Measurements from ENCODE around the gene KRTAP22-1.

Gene KRTAP22-1

DNA sequence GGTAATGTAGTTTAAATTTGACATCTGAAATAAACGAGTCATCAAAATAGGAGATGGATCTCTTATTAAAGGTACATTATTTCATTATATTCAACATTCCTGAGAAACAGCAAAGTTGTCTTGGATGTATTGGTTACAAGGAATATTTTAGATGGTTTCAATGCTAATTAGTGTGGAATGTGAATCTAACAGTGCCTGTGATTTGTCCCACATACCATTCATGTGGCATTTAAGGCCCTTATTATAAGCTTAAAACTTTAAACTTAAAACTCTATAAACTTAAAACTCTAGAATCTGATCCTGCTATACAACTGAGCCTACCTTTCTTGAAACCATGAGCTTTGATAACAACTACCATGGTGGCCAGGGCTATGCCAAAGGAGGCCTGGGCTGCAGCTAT is at the start of gene KRTAP22-1:
Gene KRTAP22-1 (plus strand): TSS at position 301 of the 400 bp plus-strand sequence.
- no peak for DNase-seq

DNA sequence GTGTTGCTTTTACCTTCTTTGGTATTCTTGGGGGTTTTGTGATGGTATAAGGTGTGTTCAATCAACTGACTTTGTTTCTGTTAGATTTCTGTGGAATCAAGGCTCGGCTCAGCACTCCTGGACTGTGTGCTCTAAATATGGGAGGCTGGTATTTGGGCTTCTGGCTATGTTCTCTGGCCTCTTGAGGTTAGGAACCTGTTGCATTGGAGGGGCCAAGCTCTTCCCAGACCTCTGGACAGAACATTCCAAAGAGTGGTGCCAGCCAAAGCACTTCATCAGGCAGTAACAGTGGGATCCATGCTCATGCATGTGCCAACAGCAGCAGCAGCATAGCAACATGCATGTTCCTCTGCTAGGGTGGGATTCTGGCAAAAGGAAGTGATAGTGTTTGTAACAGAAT is 48.1 kb upstream of the KRTAP22-1 start:
- no peak for DNase-seq

DNA sequence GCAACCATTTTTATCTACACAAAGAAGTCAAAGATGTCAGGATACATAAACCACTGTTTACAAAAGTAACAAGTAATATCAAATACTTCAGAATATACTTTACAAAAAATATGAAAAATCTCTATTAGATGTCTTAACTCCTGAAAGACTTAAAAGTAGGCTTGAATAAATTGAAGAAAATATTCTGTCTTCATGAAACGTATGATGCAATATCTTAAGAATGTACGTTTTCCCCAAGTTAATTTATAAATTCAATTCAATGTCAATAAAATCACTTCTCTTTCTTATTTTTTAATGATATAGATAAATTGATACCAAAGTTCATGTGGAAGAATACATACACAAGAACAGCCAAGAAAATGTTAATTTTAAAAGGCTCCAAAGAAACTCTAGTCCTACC is 45.8 kb upstream of the KRTAP22-1 start:
- no peak for DNase-seq

DNA sequence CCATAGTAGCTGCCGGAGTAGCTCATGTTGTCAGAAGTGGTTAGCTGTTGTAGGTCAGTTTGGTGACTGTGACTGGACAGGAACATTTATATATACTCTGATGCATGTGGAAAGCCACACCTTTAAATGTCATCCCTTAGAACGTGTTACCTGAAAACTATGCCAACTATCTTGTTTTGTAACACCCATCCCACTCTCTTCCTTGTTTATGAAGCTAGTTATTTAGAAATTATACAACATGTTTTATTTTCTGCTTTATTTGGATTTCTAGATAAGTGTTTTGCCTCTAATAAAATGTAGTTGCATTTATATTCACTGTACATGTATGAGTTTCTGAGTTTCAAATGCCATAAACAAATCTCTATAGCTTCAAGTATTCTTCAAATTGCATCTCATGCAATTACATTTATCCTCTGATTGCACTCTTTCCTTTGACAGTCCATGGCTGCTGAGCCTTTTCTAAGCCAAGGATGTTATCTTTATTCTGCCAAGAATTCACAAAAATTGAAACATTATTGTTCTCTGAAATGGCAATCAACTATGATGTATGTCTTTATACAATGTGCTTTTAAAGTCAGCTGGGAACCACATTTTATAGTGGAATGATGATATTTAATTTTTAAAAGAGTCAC is 39.5 kb upstream of the KRTAP22-1 start, which contains the start of gene KRTAP19-7:
Gene KRTAP19-7 (minus strand): TSS at position 51 of the 632 bp plus-strand sequence. CDS start 25 bp downstream, at position 26.
- no peak for DNase-seq

DNA sequence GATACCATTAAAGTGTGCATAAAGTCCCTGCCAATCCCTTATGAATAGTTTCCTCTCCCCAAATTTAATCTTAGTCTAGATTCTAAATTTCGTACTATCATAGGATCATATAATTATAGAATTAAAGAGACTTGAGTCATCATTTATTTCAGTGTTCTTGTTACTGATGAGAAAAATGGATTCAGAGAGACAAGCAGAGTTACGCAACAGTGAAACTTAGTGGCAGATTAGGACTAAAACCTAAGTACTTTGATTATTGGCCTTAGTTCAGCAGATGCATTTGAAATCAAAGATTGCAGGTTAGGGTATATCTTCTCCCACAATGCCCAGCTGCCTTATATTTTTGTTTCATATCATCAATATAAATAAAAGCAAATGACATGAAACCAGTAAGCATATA is 38.9 kb upstream of the KRTAP22-1 start:
- DNase-seq, result no peak

DNA sequence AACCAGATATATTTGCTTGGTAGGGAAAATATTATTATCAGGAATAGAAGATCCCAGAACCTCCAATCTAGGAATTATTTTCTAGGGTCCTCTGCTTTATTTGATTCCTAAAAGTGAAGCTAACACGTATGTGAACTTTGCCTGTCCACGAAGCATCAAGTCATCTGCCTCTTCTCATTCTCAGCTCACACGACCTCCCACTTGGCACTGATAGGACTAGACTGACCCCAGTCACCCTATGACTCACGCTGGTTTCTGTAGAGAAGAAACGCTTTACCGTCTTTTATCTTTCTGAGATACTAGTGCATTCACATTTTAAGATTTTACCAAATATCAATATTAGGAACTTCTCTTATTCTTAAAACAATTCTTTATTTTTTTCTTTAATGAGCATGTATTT is 37.8 kb upstream of the KRTAP22-1 start:
- DNase-seq, result no peak

DNA sequence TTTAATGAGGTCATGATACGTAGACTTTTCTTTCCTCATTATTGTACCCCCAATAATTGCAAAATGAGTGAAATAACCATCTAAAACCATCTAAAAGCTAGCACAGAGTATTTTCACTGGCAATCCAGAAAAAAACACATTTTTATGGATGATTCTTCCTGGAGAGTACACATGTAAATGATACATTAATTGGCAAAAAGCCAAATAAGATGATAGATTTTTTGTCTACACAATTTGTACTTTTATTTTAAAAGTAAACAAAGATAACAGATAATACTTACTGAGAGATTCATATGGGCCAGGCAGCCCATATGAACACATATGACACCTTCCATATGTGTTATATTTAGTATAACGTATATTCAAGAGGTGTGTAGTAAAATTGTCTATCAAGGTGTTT is 37.3 kb upstream of the KRTAP22-1 start:
- DNase-seq, result no peak

DNA sequence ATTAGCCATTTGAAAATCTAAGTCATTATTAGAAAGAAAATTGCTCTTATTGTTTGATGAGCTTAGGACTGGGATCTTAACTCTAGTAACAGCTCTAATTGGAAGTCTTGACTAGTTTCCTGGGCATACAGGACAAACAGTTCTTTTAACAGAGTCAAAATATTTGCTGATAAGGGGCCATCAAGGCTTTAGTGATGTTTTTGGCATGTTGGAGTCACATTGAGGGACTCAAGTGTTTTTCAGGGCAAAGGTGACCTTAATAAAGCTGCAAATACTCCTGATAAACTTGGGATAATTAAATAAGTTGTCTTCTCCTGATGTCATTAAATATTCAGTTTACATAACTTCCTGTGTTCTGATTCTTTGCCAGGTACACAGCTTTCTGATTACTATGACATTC is 33.3 kb upstream of the KRTAP22-1 start:
- DNase-seq, result no peak

DNA sequence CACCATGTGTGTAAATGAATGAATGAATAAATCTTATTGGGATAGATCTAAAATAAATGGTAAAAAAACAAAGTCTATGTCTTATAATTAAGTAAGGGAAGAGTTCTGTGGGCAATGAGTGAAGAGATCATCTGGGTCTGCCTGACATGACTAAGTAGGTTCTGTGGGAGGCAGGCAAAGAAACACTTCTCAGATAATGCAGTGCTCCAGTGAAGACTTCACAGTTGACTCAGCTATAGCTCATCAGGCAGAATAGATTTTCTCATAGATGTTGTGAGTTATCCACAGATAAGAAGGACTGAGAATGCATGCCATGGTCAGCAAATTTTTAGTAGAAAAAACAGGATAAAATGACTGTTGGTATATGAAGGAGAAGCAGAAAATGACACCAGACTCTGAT is 23.1 kb upstream of the KRTAP22-1 start:
- DNase-seq, result no peak

DNA sequence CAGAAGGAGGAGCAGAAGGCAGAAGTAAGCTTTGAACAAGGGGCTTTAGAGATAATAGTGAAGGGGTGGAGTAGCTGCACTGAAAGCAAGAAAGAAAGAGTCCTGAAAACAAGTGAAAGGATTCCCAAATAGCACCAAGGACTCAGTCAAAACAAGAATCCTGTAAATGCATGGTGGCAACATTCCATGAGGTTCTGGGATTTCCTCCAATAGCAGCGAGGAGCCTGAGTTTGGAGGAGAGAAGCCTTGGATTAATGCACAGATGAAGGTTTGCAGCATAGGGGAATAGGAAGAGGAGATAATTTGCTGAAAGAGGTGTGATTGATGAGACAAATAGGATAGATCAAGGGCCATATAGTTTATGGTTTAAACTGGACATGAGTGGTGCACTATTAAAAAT is 21.5 kb upstream of the KRTAP22-1 start:
- DNase-seq, result no peak

DNA sequence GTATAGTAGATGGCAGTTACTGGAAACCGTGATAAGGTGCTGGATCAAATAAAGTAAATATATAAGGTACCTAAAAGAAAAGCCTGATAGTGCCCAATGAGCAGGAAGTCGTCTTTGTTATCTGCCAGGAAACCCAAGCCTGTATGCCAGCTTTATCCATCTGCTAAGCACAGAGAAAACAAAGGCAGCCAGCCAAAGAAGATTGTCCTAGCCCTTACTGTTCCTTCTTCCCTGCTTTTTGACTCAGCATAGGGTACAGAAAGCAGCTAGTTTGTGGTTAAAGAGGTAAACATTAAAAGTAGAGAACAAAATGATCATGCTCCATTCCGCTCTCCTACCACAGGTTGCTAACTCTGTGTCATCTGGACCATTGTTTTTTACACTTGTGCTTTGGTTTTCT is 20.8 kb upstream of the KRTAP22-1 start:
- DNase-seq, result no peak

DNA sequence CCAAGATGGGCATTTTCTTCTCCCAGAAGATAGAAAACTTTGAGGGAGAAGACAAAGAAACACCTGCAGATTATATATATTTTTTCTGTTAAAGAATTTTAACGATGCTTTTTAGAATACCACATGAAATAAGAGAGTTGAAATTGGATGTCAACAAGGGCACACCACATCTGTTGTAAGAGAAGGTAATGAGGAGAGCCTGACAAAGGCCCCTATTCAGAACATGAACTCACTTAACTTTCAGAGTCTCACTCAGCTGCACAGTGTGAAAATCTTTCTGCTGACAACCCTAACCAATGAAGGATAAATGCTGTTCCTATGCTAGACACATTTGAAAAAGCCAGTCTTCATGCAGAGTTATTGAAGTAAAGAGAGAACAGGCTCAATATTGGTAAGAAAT is 18.0 kb upstream of the KRTAP22-1 start:
- DNase-seq, result no peak

DNA sequence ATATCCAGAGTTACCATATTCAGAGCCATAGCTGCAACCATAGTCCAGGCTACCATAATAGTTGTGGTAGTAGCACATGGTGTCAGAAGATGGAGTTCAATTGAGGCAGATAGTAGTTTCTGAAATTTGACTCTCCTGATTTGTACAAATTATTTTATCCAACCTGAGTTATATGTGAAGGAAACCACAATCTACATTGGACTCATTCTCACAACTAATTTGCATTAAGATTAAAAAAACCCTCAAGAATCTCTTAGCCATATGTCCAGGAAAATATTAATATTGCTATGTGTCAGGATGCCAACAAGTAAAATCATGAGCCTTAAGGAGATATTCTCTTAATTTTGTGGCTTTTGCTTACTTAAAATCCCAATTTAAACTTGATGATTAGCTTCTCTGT is 10.6 kb upstream of the KRTAP22-1 start, which contains the start of gene KRTAP22-2:
Gene KRTAP22-2 (minus strand): TSS at position 101 of the 400 bp plus-strand sequence.
- no peak for DNase-seq

DNA sequence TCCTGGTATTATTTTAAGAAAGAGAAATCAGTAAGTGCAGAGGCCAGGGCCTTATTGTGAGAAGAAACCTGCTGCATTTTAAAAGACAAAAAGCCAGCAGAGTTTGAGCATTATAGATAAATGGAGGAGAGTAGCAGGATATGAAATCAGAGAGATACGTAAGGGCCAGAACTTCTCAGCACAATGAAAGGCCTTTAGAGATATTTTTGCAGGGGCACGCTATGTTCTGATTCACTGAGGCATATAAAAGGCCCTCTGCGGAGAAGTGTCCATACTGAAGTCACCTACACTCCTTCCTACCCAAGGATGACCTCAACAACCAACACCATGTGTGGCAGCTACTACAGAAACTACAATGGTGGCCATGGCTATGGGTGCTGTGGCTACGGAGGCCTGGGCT is 8.7 kb upstream of the KRTAP22-1 start, which contains the start of gene KRTAP6-3:
Gene KRTAP6-3 (plus strand): TSS at position 301 of the 400 bp plus-strand sequence. CDS start 6 bp downstream, at position 307.
- DNase-seq, result no peak

DNA sequence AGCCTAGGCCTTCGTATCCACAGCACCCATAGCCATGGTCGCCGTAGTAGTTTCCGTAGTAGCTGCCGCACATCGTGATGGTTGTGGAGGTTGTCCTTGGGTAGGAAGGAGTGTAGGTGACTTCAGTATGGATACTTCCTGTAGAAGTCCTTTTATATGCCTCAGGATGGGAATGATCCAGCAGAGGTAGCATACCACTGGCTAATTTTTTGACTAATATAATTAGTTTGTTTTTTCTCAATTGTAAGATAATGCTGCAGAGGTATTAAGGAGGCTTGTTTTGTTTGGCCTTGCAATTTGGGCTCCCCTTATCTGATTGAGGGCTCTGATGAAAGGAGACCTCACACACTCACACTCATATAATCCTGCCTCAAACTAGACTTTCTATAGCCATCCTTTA is 2.1 kb upstream of the KRTAP22-1 start, which contains the start of gene KRTAP6-2:
Gene KRTAP6-2 (minus strand): TSS at position 101 of the 400 bp plus-strand sequence. CDS start 28 bp downstream, at position 73.
- no peak for DNase-seq

DNA sequence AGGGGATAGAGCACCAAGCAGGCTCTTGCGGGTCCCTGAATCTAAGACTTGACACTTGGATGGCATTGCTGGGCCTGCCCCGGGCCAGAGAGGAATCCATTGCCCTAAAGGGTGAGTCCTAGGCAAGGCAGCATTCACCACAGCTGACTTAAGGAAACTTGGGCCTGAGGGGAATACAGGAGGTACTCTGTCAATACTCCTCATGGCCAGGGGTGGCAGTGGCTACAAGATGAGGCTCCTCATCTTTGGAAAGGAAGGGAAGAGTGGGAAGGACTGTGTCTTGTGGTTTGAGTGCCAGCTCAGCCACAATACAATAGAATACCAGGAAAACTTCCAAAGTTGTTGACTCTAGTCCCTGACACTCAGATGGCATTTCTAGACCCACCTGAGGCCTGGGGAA is 5.1 kb downstream of the KRTAP22-1 start:
- no peak for DNase-seq

DNA sequence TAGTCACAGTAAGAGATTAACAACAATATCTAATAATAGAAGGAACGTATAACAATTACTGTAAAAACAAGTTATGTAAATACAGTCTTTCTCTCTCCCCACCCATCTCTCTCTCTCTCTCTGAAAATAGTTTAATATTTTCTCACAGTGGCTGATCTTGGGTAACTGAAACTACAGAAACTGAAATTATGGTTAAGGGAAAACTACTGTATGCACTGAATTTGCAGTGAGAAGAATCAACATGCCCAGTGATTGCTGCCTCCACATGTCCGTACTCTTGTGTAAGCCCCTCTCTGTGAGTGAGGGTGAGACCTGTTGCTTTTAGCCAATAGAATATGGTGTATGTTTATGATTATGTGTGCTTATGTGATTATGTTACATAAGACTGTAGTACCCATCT is 11.2 kb downstream of the KRTAP22-1 start:
- DNase-seq, result no peak

DNA sequence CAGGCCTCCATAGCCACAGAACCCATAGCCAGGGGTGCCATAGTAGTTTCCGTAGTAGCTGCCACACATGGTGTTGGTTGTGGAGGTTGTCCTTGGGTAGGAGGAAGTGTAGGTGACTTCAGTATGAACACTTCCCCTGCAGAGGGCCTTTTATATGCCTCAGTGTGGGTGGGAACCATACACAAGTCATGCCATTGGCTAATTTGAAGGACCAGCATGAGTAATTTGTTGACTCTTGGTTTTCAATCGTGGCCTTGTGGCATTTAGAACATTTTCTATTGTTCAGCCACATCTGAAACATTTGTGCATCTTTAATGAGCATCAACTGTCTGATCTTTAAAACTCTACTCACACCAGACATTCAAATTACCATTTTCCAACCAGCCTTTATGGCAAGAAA is 12.9 kb downstream of the KRTAP22-1 start, which contains the start of gene KRTAP6-1:
Gene KRTAP6-1 (minus strand): TSS at position 95 of the 400 bp plus-strand sequence. CDS start 26 bp downstream, at position 69.
- DNase-seq, result no peak

DNA sequence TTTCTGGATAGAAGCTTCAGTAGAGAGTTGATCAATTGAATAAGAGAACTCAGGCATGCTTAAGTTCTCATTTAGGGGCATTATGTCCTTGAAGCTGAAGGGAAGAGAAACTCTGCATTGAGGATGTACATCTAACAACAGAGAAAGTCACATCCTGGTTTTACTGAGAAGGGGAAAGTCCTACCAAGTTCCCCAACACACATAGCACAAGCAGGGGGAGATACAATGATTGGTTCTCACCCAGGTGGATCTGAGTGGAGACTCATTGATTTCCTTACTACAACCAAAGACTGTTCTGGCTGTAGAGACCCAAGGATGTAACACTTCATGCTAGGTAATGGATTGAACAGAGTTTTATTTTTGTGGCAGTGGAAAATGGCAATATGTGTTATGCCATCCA is 14.3 kb downstream of the KRTAP22-1 start:
- DNase-seq, result no peak

DNA sequence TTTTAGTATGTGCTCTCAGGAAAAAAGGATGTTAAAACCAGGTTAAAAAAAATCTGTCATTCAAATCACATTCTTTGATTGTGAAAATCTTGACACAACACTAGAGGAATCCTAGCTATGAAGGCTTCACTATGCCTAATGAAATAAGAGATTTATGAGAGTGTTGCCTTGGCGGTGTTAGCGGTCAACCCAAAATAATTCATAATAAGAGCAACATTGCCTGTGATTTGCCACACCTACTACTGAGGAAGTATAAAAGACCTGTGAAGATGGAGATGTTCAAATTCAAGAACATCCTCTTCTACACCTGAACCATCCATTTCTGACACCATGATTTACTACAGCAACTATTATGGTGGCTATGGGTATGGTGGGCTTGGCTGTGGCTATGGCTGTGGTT is 15.2 kb downstream of the KRTAP22-1 start, which contains the start of gene KRTAP20-1:
Gene KRTAP20-1 (plus strand): TSS at position 301 of the 400 bp plus-strand sequence. CDS start 30 bp downstream, at position 331.
- no peak for DNase-seq

DNA sequence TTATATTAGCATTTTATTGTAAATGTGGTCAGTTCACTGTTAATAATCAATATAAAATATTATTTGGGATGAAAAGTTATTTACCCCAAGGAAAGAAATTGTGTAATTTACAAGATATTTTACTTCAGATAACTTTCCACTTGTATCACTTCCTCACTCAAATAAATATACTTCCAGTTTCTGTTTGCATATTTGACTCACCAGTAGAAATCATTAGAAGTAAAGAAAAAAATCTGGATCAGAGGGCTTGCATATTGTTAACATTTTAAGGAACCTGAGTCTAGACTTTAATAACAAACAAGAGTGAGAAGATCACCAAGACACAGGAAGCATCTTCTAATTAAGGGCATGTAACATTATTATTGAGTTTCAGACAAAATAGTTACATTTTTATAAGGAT is 19.2 kb downstream of the KRTAP22-1 start:
- DNase-seq, result no peak

DNA sequence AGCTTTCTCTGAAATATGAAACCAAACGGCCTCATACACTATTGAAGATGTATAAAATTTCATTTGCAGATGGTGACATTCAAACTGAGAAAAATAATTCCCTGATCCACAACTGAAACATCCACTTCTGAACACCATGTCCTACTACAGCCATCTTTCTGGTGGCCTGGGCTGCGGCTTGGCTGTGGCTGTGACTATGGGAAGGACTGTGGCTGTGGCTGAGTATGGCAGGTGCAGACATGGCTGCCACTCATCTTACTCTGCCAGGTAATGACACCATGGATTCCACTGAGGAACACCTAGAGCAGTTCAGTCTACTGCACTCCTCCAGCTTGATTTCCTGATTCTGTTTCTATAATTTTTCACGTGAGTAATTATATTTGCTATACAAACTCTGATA is 19.6 kb downstream of the KRTAP22-1 start, which contains the start of gene KRTAP20-4:
Gene KRTAP20-4 (plus strand): TSS at position 106 of the 400 bp plus-strand sequence.
- DNase-seq, result no peak

DNA sequence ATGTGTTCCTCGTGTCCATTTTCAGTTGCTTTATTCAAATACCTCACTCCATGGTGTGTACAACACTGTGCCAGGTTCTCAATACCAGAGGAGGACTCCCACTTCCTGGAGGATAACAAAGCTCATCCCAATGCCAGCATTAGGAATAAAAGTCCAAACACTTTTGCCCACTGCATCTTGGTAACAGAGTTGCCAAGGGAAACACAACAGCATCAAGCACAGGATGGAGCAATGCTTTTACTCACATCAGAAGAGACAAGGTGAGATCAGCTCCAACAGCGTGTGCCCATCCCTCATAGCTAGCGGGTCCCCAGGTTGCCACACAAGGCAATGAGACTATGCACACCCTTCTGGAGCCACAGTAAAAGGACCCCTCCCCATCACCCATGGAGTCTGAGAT is 22.5 kb downstream of the KRTAP22-1 start:
- DNase-seq, result no peak

DNA sequence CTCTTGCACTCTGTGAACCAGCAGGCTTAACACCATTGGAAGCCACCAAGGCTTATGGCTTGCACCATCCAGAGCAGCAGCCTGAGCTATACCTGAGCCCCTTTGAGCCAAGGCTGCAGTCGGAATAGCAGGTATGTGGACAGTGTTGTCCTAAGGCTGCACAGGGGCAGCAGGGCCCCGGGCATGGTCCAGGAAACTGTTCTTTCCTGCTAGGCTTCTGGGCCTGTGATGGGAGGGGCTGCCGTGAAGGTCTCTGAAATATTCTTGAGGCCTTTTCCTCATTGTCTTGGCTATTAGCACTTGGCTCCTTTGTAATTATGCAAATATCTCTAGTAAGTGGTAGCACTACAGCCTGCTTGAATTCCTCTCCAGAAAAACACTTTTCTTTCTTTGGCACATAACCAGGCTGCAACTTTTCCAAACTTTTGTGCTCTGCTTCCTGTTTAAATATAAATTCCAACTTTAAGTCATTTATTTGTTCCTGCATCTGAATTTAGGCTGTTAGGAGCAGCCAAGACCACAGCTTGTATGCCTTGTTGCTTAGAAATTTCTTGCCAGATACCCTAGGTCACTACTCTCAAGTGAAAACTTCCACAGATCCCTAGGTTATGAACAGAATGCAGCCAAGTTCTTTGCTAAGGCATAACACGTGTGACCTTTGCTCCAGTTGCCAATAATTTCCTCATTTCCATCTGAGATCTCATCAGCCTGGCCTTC is 24.7 kb downstream of the KRTAP22-1 start:
- no peak for DNase-seq

All from SHP77 treated with DMSO at 0.1 percent for 48 hours (cell line).